HUDEP-2 (cell line): ENCODE results near the gene PCSK5.

ENCODE experiments used
- DNase-seq, 76 experiments: peaks; one replicate each; lab custom pipeline; 2025; ENCODE audit not compliant: unreplicated experiment in 76 of 76; lab: John Stamatoyannopoulos, UW

PCSK5 gene

DNA sequence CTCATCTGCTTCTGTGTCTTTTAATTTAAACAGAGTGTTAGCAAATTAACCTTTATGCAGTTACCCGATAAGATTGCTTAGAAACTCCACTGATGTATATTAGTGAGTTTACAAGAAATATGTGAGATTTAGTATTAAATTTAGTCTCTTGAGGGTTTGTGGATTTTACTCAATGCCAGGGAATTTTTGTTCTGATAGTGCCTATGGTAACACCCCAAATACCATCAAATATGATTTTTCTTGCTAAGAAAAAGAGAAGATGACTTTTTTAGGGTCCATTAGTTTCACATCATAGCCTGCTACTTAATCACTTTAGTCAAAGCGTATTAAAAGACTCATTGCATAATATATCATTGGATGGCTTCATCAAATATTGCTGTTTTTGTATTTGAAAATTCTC lies 224.9 kb downstream of the PCSK5 start:
- no peak for DNase-seq

DNA sequence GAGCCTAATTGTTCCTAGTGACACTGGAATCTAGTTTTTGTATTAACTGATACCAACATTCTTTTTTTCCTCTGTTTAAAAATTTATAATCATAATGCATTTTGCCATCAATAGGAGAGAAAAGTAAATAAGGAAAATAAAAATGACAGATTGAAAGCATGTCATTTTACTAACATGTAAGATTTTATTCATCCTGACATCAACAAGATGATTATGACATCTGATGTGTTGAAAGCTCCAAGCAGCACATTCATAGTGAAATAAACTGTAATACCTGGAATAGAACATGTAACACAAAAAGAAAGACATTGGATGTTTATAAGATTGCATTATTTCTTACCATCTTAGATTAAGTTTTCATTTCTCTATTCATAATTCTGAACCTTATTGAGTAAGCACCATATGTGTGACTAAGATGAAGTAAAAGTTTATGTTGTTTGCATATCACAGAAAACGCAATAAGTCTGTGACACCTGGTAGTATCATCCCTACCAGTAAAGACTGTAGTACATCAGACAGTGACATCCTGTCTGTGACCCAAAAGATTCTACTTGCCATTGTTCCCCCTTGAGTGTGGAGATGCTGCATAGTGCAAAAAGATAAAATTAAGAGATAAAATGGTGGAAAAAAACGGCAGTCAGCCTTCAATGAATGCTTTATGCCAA lies 225.6 kb downstream of the PCSK5 start:
- no peak for DNase-seq

DNA sequence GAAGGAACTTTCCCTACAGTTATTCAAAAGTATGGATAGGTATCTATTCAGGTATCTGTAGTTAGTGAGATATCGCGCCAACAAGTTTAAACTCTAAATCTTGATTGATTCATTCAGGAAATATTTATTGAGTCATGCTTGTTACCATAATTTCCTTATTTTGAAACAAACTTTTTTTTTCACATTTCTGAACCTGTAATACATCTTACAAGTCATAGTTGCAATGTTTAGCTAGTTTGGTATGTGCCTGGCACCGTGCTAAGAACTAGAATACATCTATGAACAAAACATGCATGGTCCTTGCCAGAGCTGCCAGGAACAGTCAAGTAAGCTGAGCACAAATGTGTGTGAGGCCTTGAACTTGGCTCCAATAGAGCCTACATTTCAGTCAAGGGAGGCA lies 226.4 kb downstream of the PCSK5 start:
- no peak for DNase-seq

DNA sequence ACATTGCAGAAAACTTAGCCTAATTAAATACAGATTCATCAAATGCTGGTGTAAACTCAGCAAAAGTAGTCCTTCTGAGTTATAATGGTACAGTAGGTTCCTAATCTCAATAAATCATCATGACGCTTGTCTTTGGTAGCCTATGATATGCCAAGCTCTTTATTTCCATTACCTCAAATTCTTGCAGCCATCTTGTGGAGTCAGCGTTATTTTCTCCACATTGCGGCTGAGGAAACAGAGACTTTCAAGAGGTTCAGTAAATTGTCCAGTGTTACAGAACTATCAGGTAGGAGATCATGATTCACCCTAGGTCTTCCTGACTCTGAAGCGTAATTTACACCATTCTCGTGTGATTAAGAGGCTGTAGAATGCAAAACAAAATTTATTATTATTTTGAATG lies 237.2 kb downstream of the PCSK5 start:
- no peak for DNase-seq

DNA sequence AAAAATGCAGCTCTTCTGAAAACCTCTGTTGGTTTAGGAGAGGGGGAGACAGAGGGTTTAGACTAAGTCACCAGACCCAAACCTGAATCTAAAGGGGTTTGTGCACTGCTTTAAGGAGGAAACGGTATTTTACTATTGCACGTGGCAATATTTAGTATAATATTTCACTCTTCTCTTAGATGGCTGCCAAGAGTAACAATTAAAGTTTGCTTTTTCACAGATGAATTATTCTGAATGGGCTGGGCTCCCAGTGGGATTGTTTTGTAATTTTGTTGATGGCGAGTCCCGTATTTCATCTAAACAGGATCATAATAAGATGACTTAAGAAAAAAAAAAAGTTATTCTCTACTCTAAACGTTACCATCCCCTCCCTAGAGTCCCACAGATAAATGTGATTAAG lies 245.4 kb downstream of the PCSK5 start:
- DNase-seq, result no peak

DNA sequence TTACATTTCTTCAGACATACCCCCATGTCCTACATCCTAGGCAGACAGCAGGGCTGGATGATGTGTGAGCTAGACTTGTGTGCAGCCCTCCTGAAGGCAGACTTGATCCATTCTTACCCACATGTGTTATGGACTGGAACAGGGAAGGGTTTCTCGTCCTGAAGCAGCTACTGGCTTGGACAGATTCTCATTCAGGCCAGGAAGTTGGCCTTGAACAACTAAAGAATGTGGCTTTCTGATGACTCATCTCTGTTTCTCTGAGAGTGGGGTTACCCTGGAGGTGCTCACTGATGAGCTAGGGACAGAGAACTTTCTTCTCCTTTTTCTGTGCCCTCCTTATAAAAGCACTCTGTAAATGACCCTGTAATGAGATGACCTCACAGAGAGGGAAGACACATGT lies 246.5 kb downstream of the PCSK5 start:
- DNase-seq, result no peak

DNA sequence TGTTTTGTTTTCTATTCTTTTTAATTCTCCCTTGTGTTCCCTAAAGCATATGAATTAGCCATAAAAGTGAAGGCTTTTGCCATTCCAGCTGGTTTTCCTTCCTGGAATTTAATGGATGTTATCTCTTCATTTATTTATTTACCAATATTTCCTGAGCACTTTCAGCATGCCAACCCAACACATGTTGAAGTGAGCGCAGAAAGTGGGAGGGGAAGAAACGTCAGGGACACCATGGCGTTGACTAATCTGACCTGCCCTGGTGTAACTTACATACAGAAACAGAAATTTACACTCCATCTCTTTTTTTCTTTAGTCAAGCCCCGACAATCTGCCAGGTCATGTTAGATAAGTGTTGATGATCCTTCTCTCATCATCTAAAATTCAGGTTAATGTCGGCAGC lies 247.5 kb downstream of the PCSK5 start:
- DNase-seq, result no peak

DNA sequence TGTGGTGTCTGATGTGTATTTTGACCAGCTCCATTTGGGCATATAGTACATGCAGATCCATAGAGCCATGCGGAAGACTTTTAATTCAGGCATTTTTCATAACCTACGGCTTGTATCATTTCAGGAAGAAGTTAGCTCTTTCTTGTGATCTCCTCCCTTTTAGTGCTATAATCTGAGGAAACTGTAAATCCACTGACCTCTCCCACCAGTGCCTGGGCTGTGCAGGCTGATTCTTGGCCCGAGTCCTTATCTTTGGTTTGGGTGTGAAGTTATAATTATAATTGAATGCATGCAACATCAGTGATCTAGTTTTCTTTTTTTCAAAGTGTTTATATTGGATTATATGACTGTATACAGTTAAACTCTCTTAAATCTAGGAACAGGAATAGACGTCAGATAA lies 247.9 kb downstream of the PCSK5 start:
- no peak for DNase-seq

DNA sequence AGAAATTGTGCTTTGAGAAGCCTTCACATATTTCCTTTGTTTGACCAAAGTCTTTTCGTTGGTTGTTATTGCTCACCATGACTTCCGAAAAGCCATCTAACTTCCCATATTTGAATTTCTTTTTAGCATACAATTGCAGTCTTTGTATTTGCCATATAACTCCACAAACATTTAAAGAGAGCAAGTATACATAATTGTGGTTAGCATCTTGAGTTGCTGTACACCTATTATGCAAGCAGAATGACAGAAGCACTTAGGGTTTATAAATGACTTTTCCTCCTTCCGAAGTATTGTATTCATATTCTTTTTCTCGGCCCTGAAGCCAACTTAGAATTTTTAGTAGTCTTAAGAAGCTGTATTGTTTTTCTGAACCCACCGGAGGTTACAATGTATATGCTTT lies 253.4 kb downstream of the PCSK5 start:
- DNase-seq, result no peak

DNA sequence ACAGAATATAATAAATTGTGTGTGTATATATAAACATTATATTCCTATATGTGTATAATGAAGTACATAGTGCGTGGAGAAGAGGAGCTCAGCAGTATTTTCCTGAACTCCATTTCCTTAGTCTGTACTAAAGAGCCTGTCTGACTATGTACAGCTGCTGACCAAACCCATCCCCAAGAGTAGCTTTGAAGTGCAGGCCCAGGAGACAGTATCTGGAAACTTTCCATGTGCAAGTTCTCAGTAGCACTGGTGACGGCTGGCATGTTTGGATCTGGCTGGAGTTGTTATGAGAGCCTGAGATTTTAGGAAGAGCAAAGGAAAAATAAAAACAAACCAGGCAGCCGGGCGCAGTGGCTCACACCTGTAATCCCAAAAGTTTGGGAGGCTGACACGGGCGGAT lies 259.5 kb downstream of the PCSK5 start:
- no peak for DNase-seq

DNA sequence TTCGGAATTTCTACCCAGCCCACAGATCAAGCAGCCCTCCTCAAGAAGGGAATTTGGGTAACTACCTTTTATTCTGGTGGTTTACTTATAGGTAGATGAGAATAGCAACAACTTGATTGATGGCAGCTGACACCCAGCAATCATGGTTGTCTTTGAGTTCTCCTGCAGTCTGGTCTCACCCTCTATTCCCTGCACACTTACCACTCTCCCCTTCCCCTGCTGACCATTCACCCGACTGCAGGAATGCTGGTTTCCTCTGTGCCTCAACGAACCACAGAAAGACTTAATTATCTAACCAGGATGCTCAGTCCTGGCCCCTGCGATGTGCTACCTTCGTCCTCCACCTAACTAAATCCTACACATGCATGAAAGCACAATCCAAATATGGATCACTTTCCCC lies 260.8 kb downstream of the PCSK5 start:
- no peak for DNase-seq

DNA sequence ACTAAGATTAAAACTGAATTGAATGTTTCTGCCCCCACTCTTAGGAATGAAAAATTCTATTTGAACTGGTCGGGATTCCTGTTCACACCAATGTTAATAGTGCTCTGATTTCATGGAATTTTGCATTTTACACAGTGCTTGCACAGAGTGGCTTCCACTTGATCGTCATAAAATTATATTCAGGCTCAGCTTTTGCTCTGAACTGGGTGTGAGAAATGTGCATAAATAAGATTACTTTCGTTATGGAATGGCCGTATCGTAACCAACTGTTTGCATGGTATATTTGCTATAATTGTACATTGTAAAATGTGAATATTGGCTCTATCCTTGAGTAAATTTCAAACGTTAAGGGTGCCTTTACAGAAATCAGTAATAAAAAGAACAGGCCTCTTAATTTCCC lies 262.9 kb downstream of the PCSK5 start:
- DNase-seq, result no peak

DNA sequence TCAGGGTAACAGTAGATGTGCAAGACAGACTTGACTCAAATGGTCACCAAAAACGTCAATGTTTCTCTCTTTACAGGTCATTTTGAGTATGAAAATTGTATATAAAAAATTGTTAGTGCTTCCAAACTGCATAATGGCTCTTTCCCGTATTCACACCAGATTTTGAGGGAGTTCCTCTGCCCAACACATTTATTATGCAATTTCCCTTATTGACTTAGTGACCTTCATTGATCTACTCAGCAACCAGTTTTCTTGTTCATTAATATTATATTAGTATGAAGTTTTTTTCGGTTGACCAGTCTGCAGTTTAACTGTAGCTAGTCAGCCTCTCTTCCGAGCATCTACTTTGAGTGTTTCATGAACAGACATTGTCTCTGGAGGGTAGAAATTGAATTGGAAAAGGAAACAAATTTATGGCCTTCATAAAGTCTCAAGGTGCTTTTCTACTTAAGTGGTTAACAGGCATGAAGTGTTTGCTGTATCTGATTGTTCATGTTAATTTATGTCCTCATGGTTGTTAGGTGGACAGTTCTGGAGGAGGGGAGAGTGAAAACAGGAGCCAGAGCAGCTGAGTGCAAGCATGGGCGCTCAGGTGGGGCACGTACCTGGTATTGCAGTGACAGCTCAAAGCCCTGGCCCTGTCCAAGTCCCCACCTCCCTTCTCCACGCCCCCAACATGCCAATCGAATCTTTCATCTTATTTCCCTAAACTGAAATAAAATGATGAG lies 263.6 kb downstream of the PCSK5 start:
- no peak for DNase-seq

DNA sequence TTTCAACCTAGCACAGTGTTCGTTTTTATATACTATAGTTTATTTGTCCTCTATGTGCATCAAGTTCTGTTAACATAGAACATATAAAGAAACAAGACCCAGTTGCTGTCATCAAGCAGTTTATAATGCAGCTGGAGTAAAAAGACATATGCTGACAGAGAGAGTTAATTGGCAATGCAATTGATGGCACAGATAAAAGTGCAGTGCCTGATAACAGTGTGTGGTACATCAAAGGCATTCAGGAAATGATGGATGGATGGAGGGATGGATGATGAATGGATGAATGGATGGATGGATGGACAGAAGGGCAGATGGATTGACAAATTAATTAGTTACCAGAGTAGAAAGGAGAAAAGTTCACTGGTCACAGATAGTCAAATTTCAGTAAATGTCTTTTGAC lies 264.9 kb downstream of the PCSK5 start:
- no peak for DNase-seq

DNA sequence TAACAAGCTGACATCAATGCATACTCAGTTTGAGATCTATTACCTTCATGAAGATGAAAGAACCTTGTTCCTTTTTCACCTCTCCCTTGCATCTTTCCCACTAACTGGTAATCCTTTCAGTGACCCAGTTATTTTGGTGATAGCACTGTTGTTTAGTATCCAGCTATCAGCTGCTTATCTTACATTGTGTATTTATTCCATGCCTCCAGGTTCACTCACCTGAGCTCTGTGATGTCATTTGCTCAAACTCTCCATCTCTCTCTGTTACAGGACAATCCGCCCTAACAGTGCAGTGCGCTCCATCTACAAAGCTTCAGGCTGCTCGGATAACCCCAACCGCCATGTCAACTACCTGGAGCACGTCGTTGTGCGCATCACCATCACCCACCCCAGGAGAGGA lies 268.2 kb downstream of the PCSK5 start:
- no peak for DNase-seq

DNA sequence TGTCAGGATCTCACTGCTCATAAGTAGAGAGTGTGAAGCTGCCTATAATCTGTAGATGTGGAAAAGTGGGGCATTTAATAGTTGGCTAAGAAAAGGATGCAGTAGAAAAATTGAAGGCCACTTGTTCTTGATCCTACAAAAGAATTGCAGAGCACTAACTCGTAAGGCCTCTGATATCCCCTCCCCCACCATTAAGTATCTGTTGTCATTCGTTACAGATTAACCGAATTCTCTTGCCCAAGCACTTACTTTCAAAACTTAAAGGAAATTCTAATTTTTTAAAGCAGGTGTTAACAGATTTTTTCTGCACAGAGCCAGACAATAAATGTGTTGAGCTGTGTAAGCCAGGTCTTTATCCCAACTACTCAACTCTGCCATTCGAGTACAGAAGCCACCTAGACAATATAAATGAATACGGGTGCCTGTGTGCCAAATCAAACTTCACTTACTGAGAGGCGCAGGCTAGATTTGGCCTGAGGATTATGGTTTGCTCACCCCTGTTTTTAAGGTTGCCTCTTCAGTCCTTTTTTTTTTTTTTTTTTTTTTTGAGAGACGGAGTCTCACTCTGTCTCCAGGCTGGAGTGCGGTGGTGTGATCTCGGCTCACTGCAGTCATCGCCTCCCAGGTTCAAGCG lies 268.9 kb downstream of the PCSK5 start:
- no peak for DNase-seq

DNA sequence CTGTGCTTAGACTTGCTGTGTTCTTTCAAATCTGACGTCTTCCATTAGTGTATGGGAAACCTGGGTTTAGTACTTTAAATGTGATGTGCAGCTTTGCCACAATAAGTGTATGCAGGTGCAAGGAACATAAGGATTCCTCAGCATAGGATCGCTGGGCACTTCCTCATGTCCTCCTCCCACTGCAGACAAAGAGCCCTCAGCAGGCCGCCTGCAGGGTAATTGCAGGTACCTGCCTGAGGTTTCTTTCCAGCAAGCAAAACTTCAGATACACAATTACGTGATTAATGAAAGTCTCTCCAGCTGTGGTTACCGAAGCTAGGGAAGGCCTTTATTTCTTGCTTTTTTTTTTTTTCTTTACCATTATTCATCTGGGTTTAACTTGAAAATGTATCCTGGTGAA lies 270.6 kb downstream of the PCSK5 start:
- DNase-seq, result no peak

DNA sequence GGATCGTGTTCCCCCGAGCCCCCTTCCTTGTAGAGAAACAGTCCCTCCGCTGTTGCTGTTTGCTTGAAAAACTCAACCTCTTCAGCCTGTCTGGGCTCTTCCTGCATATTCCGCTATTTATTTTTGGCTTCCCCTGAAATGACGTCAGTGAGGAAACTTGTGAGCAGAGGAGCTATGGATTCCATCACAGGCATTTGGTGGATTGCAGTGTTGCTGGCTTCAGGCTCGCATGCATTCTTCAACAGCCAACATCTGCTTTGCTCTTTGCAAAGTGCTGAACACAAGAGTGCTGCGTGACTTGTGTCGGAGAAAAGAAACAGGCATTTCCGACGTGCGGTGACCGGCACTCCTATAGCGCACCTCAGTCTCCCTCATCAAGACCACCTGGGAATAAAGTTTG lies 271.1 kb downstream of the PCSK5 start:
- no peak for DNase-seq

DNA sequence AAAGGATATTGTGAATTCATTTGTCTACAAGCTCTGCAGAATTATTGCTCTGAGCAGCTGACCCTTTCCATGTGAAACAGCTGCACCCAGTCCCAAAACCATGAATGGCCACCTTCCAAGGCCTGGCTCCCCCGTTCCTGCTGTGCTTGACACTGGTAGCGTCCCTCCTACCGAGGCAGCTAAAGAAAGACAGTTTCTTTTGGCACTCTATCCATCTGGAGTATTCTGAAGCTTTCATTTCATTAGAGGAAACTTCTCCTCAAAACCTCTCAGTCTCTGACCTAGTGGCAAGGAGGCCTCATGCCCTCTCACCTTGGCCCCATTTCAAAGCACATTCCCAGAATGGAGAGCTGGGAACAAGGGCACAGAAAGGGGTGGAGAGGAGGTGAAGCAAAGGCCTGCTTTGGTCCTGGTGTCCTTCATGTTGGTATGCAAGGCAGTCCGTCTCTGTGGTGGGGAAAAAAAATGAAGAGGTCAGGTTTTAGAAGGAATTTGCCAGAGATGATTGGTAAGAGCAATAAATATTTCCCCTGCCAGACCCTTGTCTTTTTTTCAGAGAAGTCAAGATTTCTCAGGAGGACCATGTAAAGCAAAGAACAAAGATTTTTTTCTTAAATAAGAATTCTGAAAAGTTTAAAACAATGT lies 271.7 kb downstream of the PCSK5 start:
- no peak for DNase-seq

DNA sequence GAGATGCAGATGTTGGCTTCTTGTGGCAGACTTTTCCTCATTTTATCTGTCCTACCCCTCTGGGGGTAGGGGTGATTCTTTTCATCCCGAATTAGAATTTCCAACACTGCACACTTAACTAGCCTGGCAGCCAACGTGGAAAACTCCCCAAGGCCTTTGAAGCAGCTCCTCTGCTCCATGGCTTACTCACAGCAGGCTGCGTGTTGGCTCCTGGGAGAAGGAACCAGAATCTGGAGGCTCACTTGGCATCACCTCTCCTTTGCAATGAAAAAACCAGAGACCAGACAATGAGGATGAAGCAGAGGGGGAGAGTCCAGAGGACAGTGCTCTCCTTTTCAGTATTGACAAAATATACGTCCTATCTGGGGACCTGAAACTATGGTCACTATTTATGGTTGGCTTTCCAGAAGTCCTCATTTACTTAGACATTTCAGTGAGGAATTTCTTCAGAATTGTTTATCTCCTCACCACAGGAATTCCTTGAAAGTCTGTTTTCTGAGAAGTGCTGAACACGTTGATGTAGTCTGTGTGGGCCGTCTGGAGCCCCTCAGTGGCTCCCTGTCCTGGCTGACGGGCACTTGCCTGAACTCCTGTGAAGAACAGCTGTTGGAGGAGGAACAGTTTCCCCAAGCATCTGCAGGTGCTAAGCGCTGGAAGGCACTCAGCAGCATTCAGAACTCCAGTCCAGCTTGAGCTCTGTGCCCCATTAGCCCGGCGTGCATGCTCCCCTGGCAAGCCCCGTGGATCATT lies 272.5 kb downstream of the PCSK5 start:
- no peak for DNase-seq

DNA sequence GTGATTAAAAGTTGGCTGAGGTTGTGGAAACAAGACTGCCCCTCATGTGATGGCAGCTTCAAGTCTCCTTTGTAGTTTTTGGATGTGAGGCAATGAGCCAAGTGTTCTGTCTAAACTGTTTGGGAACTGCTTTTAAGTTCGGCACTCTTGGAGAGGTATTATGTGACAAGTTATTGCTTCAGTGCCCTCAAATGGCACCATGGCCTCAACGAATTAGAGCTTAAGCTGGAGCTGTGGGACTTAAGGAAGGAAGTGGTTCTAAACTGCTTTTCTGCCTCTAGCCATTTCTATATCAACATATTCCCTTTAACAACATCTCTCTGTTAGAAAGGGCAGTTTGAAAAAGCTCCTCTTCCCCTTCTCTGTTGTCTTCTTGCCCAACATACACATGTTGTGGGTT lies 276.1 kb downstream of the PCSK5 start:
- DNase-seq, result no peak
